Stimulated activated CD4-positive, alpha-beta T cell treated with anti-CD3 and anti-CD28 coated beads, TNF-alpha, amount 100 ng/mL, for 1 hour (primary cell): Measurements from ENCODE around the gene ESYT2.

Source experiments
- DNase-seq, 3 donors: peaks; one replicate each; pipeline ENCODE4 v3.0.0-alpha.2; 2020; ENCODE audit warnings: low read depth in 3 of 3, low spot score in 1 of 3

Gene ESYT2

GRCh38 chr7:158804335-158804734, 25.0 kb downstream of the ESYT2 start:
- DNase-seq = no peak

GRCh38 chr7:158803367-158803969, 25.8 kb downstream of the ESYT2 start:
- no peak for DNase-seq

- no peak for DNase-seq
These were observed 26.6 kb downstream of the ESYT2 start for GRCh38 chr7:158802535-158803366.

- no peak for DNase-seq
These were observed 30.6 kb downstream of the ESYT2 start for GRCh38 chr7:158798741-158799140.

DNA sequence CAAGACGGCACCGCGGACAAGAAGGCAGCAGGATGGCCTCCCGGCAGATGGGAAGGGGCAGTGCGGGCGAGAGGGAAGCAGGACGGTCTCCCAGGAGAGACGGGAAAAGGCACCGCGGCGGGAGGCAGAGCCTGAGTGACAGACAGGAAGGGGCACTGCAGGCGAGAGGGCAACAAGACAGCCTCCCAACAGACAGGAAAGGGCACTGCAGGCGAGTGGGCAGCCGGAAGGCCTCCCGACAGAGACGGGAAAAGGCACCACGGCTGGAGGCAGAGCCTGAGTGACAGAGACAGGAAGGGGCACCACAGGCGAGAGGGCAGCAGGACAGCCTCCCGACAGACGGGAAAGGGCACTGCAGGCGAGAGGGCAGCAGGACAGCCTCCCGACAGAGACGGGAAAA, 32.6 kb downstream of the ESYT2 start:
- DNase-seq = no peak

DNA sequence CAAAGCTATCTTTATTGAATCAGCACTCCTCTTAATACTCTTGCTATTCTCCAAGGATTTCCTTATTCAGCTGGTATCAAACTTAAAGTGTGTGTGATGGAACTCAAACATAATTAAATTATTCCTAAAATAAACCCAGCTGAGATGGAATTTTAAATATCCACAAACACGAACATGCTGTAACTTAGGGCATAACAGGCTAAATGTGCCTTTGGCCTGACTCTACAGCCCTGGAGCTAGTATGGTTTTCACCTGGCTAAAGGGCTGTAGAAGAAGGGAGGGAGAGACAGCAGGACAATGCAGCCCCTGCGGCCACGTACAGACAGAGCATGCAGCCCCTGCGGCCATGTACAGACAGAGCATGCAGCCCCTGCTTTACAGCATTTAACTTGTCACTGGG, 34.0 kb downstream of the ESYT2 start:
- DNase-seq = no peak

DNA sequence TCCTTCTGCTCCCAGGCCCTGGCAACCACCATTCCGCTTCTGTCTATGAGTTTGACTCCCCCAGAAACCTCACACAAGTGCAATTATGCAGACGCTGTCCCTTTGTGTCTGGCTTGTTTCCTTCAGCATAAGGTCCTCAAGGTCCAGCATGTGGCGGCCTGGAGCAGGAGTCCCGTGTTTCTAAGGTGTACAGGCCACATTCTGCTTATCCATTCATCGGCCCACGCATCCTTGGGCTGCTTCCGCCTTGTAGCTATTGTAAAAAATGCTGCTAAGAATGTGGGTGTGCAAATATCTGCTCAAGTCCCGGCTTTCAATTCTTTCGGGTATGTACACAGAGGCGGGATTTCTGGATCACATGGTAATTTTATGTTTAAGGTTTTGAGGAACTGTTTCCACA, 38.2 kb downstream of the ESYT2 start:
- no peak for DNase-seq

DNA sequence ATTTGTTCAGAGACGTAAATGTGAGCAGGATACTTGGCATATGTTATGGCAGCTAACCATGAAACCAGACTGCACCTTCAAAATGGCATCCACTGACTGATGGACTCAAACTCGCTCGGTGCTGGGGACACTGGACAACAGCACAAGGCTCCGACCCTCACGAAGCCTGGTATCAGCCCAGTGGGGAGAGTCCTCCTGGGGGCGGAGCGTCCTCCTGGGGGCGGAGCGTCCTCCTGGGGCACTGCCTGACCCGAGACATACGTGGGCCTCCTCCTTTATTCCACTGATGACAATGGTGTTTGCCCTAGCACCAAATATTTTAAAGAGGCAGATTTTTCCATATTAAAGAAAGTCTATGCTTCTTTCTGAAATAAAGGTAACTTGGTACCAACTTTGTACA, 39.5 kb downstream of the ESYT2 start:
- DNase-seq = no peak

GRCh38 chr7:158786898-158787297, 42.4 kb downstream of the ESYT2 start:
- no peak for DNase-seq

DNA sequence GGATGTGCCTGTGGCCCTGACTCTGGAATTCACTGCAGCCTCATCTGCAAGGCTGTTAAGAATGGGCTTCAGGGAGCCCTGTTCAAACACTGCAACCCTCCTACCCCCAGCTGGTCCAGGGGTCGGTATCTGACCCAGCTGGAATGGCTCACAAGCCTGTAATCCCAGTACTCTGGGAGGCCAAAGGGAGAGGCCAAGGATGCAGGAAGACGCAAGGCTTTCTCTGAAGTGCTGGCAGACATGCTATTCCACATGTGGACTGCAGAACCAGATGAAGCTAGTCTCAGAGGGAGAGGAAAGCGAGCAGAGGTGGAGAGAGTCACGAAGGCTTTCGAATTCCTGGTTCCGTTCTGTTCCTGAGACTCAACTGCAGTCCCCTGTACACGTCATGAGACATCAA, 45.0 kb downstream of the ESYT2 start:
- DNase-seq = no peak

DNA sequence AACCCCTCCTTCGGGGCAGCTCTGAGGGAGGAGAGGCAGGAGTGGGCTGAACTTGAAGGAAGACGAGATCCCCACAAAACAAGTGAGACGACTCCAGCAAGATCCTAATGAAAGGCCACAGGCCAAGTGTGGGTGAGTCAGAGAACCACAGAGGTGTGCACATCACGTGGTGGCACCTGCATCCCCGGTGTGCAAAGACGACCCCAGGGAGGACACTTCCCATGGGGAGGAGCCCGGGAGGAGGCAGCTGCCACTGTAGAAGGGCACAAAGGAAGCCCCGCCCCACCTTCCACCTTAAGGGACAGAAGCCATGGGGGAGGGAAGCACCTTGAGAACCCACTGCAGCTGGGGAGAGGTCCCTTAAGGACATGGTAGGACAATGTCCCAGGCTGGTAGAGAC, 45.7 kb downstream of the ESYT2 start:
- DNase-seq = no peak

- DNase-seq = no peak
These were observed 46.4 kb downstream of the ESYT2 start for GRCh38 chr7:158782761-158783401.

DNA sequence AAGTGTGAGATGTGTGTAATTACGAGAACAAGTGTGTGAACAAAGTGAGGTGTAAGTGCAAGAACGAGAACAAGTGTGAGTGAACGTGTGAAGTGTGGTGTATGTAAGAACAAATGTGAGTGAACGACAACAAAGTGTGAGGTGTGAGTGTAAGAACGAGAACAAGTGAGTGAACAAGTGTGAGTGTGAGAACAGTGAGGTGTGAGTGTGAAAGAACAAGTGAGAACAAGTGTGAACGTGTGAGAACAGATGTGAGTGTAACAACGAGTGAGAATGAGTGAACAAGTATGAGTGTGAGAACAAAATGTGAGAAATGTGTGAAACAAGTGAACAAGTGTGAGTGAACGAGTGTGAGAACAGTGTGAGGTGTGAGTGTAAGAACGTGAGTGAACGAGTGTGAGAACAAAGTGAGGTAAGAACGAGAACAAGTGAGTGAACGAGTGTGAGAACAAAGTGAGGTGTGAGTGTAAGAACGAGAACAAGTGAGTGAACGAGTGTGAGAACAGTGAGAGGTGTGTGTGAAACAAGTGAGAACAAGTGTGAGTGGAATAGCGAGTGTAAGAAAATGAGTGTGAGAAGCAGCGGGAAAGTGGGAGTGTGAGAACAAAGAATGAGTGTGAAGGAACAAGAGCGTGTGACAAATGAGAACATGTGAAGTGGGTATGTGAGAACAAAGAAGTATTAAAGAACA, 47.2 kb downstream of the ESYT2 start:
- no peak for DNase-seq

- no peak for DNase-seq
These were observed 47.9 kb downstream of the ESYT2 start for GRCh38 chr7:158781217-158781973.

DNA sequence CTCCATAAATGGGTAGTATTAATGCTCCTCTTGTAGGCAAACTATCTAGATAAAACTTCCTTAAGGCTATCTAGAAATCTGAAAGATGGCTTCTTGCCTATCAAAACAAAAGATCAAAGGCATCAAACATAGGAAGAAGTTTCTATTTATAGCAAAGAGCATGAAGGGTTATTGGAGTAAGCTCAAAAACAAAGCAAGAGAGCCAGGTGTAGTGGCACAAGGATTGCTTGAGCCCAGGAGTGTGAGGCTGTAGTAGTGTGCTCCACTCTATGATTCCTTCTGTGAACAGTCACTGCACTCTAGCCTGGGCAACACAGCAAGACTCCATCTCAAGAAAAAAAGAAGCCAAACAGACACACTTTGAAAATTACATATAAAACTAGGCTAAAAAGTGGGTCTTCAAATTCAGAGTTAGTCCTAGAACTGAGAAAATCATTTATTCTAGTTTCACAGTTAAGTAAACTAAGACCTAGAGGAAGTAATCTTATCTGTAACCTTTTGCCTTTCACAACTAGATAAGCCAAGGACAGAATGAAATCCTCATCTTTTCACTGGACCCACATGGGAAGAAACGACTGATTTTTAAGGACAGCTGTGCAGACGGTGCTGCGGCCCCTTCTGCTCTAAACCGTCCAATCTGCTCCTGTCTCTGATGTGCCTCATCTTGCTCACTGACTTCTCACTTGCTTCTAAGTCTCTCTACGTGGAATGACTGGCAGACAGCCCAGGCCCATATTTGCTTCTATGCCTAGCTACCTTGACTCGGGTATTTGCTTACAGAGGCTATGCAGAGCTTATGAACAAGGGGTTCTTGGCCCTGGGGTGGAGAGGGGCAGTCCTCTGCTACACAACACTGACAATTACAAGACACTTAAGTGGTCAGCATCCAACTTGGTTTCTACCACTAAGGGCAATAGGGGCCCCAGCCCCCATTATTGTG, 50.0 kb downstream of the ESYT2 start:
- DNase-seq = no peak

DNA sequence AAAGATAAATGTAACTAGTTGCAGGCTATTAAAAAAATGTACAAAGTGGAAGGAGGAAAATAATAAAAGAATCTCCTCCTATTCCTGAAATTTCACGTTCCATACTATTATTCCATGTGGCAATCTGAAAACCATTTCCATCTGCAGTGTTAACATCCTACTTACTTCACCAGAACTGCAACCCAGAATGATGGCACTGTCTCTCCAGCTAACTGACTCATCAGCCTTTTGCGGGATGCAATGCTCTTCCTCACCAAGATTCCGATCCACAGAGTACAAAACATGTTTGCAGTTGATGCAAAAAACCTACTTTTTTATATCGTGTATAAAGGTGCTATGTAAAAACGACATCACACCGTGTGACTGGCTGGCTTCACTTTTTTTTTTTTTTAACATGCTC, 50.8 kb downstream of the ESYT2 start:
- DNase-seq = no peak

DNA sequence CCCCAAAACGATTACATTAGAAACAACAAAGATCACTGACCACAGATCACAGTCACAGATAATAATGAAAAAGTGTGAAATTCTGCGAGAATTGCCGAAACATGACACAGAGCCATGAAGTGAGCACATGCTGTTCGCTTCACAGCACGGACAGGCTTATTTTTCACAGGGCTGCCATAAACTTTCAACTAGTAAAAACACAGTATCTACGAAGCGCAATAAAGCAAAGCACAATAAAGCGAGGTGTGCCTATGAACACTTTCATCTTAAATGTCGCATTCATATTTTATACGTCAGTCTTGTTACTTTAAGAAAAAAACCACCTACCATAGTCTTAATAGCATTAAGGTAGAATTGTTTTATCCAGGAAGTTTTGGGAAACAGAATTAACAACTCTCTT, 51.5 kb downstream of the ESYT2 start:
- no peak for DNase-seq

DNA sequence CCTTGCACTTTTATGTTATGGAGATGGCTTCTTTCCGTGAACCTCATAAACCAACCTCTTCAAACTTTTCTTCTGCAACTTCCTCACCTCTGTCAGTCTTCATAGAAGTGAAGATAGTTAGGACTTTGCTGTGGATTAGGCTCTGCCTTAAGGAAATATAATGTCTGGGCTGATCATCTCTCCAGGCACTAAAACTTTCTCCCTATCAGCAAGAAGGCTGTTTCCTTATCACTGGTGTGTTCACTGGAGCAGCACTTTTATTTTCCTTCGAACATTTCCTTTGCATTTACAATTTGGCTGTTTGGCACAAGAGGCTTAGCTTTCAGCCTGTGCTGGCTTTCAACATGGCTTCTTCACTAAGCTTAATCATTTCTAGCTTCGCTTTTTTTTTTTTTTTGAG, 52.8 kb downstream of the ESYT2 start:
- DNase-seq = no peak

DNA sequence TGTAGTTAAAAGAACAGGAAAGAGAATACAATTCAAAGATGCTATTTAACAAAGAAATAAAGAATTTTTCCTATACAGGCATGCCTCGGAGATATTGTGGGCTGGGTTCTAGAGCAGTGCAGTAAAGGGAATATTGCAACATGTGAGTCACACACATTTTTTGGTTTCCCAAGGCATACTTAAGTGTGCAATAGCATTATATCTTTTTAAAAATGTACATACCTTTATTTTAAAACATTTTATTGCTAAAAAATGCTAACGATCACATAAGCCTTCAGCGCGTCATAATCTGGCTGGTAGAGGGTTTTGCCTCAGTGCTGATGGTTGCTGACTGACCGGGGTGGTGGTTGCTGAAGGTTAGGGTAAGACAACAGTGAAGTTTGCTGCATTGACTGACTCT, 54.4 kb downstream of the ESYT2 start:
- no peak for DNase-seq

DNA sequence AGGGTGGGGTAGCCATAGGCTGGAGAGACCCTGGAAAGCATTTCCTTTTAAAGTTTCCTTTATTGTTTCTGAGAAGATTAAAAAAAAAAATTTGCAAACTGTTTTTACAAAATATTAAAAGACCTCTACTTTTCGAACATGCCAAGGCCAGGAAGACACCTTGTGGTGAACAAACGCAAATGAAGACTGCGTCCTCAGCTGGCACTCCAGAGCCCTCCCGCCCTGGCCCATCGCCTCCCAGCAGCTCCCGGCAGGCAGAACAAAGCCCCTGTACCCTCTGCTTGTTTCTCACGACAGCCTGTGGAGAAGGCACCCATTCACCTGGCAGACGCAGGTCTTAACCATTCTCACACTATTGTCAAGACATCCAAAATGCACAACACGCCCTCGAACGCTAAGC, 56.4 kb downstream of the ESYT2 start:
- no peak for DNase-seq
